ENCODE data around the gene CLNS1A. TPM values are rescaled to one million over a fixed set of nuclear protein-coding genes. Genes with fewer than 3 reads are reported as not detected.

The CLNS1A gene
- polyA plus RNA-seq, result 100 TPM

GRCh38 chr11:77637345-77638165, at the start of gene CLNS1A:
Gene CLNS1A (minus strand): TSS chr11:77637794. CDS start chr11:77637714, 80 bp downstream.
- H3K36me3 Mint-ChIP-seq, result peaks cover 3% of the 10 kb centered on the region
- H3K9me3 Mint-ChIP-seq, result peaks cover 0 to 3% (median 0%) of the 10 kb centered on the region in 3 donors

DNA sequence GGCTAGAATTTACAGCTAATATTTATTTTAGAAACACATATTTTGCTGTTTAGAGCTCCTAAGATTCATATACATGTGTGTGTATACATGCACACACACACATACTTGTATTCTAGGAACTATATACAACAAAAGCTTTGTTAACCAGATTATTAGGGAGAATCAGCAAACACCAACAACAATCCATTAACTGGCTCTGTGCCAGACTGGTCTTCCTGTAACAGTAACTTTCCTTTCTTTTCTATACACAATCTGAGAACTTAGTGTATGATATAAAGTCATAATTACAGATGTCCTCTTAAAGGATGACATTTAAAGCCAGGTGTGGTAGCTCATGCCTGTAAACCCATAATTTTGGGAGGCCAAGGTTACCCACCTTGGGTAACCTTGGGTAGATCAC, 49.5 kb upstream of the CLNS1A start:
- H3K9me3 Mint-ChIP-seq, result no peaks in the 10 kb centered on the region
- H3K4me3 Mint-ChIP-seq, result no peak overlapping the region
- H3K27ac Mint-ChIP-seq, result no peak overlapping the region
- no peaks in the 10 kb centered on the region for H3K27me3 Mint-ChIP-seq
- H3K4me1 Mint-ChIP-seq, result no peaks in the 10 kb centered on the region
- H3K36me3 Mint-ChIP-seq, result peaks cover 4% of the 10 kb centered on the region

More at GRCh38 chr11:77637345-77638165, at the start of gene CLNS1A:
- H3K27me3 Mint-ChIP-seq, result no peaks in the 10 kb centered on the region
- H3K4me1 Mint-ChIP-seq, result peaks cover 25 to 31% (median 27%) of the 10 kb centered on the region in 3 donors
- peak within 1 kb of the TSS; percentile 93 to 99 (median 98) for H3K4me3 Mint-ChIP-seq
- peak within 1 kb of the TSS; percentile 46 to 96 (median 89) for H3K27ac Mint-ChIP-seq

- peak overlapping the region in 1 of 3 donors; percentile 18 for H3K27ac Mint-ChIP-seq
- H3K4me3 Mint-ChIP-seq, result no peak overlapping the region
- H3K36me3 Mint-ChIP-seq, result peaks cover 15% of the 10 kb centered on the region
- no peaks in the 10 kb centered on the region for H3K9me3 Mint-ChIP-seq
- H3K27me3 Mint-ChIP-seq, result no peaks in the 10 kb centered on the region
- H3K4me1 Mint-ChIP-seq, result peaks cover 0 to 3% (median 1%) of the 10 kb centered on the region in 3 donors
These were observed 39.5 kb upstream of the CLNS1A start for GRCh38 chr11:77677138-77677537.

GRCh38 chr11:77672264-77672663, 34.7 kb upstream of the CLNS1A start:
- no peaks in the 10 kb centered on the region for H3K27me3 Mint-ChIP-seq
- H3K36me3 Mint-ChIP-seq, result peaks cover 21% of the 10 kb centered on the region
- H3K4me1 Mint-ChIP-seq, result peaks cover 0 to 3% (median 0%) of the 10 kb centered on the region in 3 donors
- no peak overlapping the region for H3K4me3 Mint-ChIP-seq
- H3K9me3 Mint-ChIP-seq, result no peaks in the 10 kb centered on the region
- no peak overlapping the region for H3K27ac Mint-ChIP-seq

- H3K4me1 Mint-ChIP-seq, result no peaks in the 10 kb centered on the region
- H3K9me3 Mint-ChIP-seq, result no peaks in the 10 kb centered on the region
- H3K27ac Mint-ChIP-seq, result peak overlapping the region in 2 of 3 donors; percentile 56 to 89
- no peaks in the 10 kb centered on the region for H3K27me3 Mint-ChIP-seq
- peaks cover 16% of the 10 kb centered on the region for H3K36me3 Mint-ChIP-seq
- H3K4me3 Mint-ChIP-seq, result no peak overlapping the region
These were observed 32.4 kb upstream of the CLNS1A start for GRCh38 chr11:77669848-77670511.

GRCh38 chr11:77668760-77669159, 31.2 kb upstream of the CLNS1A start:
- Mint-ChIP-seq H3K4me3 (no peak overlapping the region), H3K27me3 (no peaks in the 10 kb centered on the region), H3K36me3 (peaks cover 16% of the 10 kb centered on the region), H3K9me3 (no peaks in the 10 kb centered on the region), H3K27ac (no peak overlapping the region), H3K4me1 (no peaks in the 10 kb centered on the region)

DNA sequence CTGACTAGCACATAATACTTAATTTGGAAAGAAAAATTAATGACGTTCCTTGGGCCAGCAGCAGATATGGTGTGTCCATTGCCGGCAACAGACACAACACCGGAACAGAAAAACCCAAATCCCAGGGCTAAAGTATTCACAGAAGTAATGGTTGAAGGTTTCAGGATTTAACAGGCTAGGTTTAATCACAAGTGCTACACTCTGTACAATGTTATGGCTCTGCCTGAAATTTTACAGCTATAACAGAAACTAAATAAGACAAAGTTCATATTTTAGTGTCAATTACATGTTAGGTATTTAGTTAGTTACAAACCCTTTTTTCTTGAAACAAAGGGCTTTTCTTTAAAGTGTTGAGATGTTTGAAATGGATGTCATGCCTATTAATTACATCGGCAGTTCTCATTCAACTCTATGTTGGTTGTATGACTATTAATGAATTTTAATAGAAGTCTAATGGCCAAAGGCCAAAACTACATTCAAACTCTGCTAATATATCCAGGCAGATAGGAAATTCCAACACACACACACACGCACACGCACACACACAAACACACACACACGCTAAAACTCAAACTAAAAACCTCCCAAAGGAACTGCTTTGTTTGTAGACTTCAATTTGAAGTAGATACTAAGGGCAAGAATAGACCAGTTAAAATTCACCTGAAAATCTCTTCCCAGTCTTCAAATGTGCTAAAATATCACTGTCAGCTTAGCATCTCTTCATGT, 27.8 kb upstream of the CLNS1A start:
- peaks cover 6% of the 10 kb centered on the region for H3K36me3 Mint-ChIP-seq

DNA sequence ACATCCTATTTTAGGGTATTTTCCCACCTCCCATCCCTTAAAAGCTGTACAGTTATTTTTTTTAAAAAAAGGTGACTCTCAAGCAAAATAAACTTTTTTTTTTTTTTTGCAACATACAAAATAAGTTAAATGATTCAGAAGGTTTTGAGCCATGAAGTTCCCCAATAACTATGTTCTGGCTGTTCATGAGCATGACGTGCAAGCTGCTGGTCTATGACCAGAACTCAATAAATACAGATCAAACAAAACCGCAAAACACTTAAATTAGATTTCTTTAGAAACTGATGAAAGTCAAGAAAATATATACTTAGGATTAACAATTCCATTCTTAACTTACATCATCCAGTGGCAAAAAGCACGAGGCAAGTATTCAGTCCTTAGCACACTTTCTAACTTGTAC, 24.1 kb upstream of the CLNS1A start:
- no peaks in the 10 kb centered on the region for H3K27me3 Mint-ChIP-seq
- H3K27ac Mint-ChIP-seq, result no peak overlapping the region
- H3K4me1 Mint-ChIP-seq, result peaks cover 12 to 20% (median 20%) of the 10 kb centered on the region in 3 donors

More for the DNA sequence above, 27.8 kb upstream of the CLNS1A start:
- Mint-ChIP-seq H3K27ac (peak overlapping the region in 1 of 3 donors; percentile 5), H3K4me3 (no peak overlapping the region), H3K9me3 (no peaks in the 10 kb centered on the region), H3K27me3 (no peaks in the 10 kb centered on the region), H3K4me1 (peaks cover 11 to 20% (median 17%) of the 10 kb centered on the region in 3 donors)

DNA sequence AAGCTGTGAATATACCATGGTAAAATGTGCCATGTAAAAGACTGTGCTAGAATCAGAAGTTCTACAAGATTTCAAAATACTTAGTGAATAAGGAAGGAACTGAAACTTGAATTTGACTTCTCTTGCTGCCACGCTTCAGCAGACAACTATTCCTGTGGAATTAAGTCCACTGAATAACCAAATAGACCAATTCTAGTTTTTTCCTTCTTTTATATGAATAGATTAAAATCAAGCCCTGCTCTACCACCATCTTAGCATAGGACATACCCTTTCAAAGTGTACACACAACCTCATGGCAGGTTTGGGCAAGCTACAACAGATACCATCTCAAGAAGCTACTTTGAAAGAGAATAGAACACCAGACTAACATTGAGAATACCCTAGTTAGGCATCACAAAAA, 23.4 kb upstream of the CLNS1A start:
- Mint-ChIP-seq H3K4me1 (peaks cover 14 to 20% (median 20%) of the 10 kb centered on the region in 3 donors), H3K4me3 (peak overlapping the region in 2 of 4 donors; percentile 34 to 52), H3K27me3 (no peaks in the 10 kb centered on the region), H3K27ac (peak overlapping the region in 1 of 3 donors; percentile 78), H3K36me3 (no peaks in the 10 kb centered on the region), H3K9me3 (no peaks in the 10 kb centered on the region)

More for the DNA sequence above, 24.1 kb upstream of the CLNS1A start:
- H3K4me3 Mint-ChIP-seq, result no peak overlapping the region
- peaks cover under 1% of the 10 kb centered on the region for H3K36me3 Mint-ChIP-seq
- H3K9me3 Mint-ChIP-seq, result no peaks in the 10 kb centered on the region

- no peak overlapping the region for H3K27ac Mint-ChIP-seq
- no peaks in the 10 kb centered on the region for H3K36me3 Mint-ChIP-seq
- H3K27me3 Mint-ChIP-seq, result no peaks in the 10 kb centered on the region
- H3K4me3 Mint-ChIP-seq, result peak overlapping the region in 1 of 4 donors; percentile 39
- H3K4me1 Mint-ChIP-seq, result peaks cover 15 to 20% (median 20%) of the 10 kb centered on the region in 3 donors
- no peaks in the 10 kb centered on the region for H3K9me3 Mint-ChIP-seq
These were observed 20.8 kb upstream of the CLNS1A start for GRCh38 chr11:77658213-77659013.

DNA sequence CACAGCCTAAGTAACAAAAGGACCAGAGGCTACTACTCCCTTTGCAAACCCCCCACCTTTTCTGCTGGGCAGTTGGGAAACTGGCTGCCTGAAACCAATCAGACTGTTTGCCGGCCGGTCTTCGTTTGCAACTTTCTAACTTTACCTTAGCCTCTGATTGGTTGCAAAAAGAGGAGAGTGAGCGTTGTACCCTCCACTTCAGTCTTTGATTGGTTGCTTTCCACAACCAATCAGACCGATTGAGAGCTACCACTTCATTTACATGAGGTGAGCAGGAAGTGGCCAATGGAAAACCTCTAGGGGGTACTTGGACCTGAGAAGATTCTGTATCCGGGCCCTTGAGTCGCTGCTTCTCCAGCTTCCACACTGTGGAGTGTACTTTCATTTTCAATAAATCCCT, 18.8 kb upstream of the CLNS1A start:
- Mint-ChIP-seq H3K27ac (no peak overlapping the region), H3K36me3 (no peaks in the 10 kb centered on the region), H3K4me3 (peak overlapping the region in 1 of 4 donors; percentile 39), H3K4me1 (peaks cover 9 to 12% (median 11%) of the 10 kb centered on the region in 3 donors), H3K9me3 (no peaks in the 10 kb centered on the region), H3K27me3 (no peaks in the 10 kb centered on the region)

DNA sequence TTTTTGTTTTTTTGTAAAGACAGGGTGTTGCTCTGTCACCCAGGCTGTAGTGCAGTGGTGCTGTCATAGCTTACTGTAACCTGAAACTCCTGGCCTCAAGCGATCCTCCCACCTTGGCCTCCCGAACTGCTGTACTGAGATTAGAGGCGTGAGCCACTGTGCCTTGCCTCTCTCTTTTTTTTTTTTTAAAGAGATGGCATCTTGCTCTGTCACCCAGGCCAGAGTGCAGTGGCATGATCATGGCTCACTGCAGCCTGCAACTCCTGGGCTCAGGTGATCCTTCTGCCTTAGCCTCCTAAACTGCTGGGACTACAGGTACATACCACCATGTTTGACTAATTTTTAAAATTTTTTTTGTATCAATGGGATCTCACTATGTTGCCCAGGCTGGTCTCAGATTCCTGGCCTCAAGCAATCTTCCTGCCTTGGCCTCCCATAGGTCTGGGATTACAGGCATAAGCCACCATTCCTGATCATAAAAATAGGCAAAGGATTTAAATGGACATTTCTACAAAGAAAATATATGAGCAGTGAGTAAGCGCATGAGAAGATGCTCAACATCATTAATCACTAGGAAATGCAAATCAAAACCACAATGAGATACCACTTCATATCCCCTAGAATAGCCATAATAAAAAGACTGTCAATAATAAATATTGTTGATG, 17.3 kb upstream of the CLNS1A start:
- Mint-ChIP-seq H3K27me3 (no peaks in the 10 kb centered on the region), H3K4me3 (no peak overlapping the region), H3K4me1 (peaks cover 0 to 3% (median 0%) of the 10 kb centered on the region in 3 donors), H3K9me3 (no peaks in the 10 kb centered on the region), H3K36me3 (no peaks in the 10 kb centered on the region), H3K27ac (peak overlapping the region in 1 of 3 donors; percentile 47)

DNA sequence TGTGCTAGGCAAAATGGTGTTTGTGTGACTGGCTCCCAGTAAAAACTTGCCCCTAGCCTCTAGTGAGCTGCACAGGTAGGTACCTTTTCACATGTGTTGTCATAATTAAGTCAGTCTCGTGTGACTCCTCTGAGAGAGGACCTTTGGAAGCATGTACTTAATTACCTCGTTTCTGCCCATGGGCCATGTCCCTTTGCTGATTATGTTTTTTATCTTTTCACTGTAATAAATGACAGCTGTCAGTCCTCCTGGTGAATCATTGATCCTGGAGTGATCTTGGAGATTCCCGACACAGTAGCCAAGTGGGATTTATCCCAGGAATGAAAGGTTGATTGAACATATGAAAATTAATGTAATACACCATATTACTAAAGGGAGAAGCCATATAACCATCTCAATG, 12.5 kb upstream of the CLNS1A start:
- H3K36me3 Mint-ChIP-seq, result no peaks in the 10 kb centered on the region
- peaks cover 4% of the 10 kb centered on the region for H3K27me3 Mint-ChIP-seq
- no peak overlapping the region for H3K4me3 Mint-ChIP-seq
- H3K4me1 Mint-ChIP-seq, result no peaks in the 10 kb centered on the region
- no peaks in the 10 kb centered on the region for H3K9me3 Mint-ChIP-seq
- H3K27ac Mint-ChIP-seq, result no peak overlapping the region
